Type B pancreatic cell (in vitro differentiated cells): ENCODE results near the gene ASTN1. TPM values are rescaled to one million over a fixed set of nuclear protein-coding genes. Genes with fewer than 3 reads are reported as not detected.
"Not testable (repeated sequence)": the region's sequence is repeated elsewhere in the genome, so short reads cannot be mapped to it uniquely, and the experiment has no call there.

Source experiments
- DNase-seq: peaks from one replicate; pipeline ENCODE4 v3.0.0; 2021; ENCODE audit warnings: mixed read lengths; ENCODE audit not compliant: unreplicated experiment; ENCODE audit errors: extremely low spot score
- H3K27ac Mint-ChIP-seq: 2 replicates; pipeline ENCODE4 v1.8.0; 2021; ENCODE audit warnings: mild to moderate bottlenecking, mixed read lengths
- H3K27me3 Mint-ChIP-seq: 2 replicates; pipeline ENCODE4 v1.8.0; 2021; ENCODE audit warnings: mixed read lengths
- H3K36me3 Mint-ChIP-seq: 2 replicates; pipeline ENCODE4 v1.8.0; 2021; ENCODE audit warnings: mixed read lengths
- H3K4me1 Mint-ChIP-seq: one replicate; pipeline ENCODE4 v1.8.0; 2021; ENCODE audit warnings: mixed read lengths; ENCODE audit not compliant: unreplicated experiment
- H3K4me3 Mint-ChIP-seq: 2 replicates; pipeline ENCODE4 v1.8.0; 2021; ENCODE audit warnings: mild to moderate bottlenecking, mixed read lengths
- H3K9me3 Mint-ChIP-seq: 2 replicates; pipeline ENCODE4 v1.8.0; 2021; ENCODE audit warnings: mixed read lengths
- CTCF ChIP-seq: fragments of 200-600 bp; sonication (generic); conservative IDR thresholded peaks from 2 replicates; pipeline ENCODE4 v1.5.0; 2021; ENCODE audit warnings: antibody characterized with exemption, mild to moderate bottlenecking
- total RNA-seq: library from RNA; stranded (reverse); gene quantifications from 2 replicates; pipeline ENCODE4 v1.2.1, GENCODE V29; 2021; ENCODE audit warnings: low replicate concordance

The ASTN1 gene
- total RNA-seq, 1 donor from 2014 or later = 24.9 TPM

GRCh38 chr1:177077006-177077405 lies 87.5 kb downstream of the ASTN1 start:
- Mint-ChIP-seq H3K4me3 (no peak overlapping the region), H3K9me3 (peaks cover 7% of the 10 kb centered on the region), H3K27me3 (peaks cover 8% of the 10 kb centered on the region), H3K36me3 (no peaks in the 10 kb centered on the region), H3K4me1 (peaks cover 29% of the 10 kb centered on the region), H3K27ac (no peak overlapping the region)
- TF ChIP-seq CTCF = no peak
- no peak for DNase-seq

GRCh38 chr1:177074811-177075210 lies 89.7 kb downstream of the ASTN1 start:
- H3K4me3 Mint-ChIP-seq, DNase-seq, H3K27ac Mint-ChIP-seq, H3K27me3 Mint-ChIP-seq, H3K36me3 Mint-ChIP-seq, H3K9me3 Mint-ChIP-seq: not testable (repeated sequence)
- peaks cover 46% of the 10 kb centered on the region for H3K4me1 Mint-ChIP-seq

- Mint-ChIP-seq H3K9me3 (no peaks in the 10 kb centered on the region), H3K4me3 (no peak overlapping the region), H3K4me1 (peaks cover 49% of the 10 kb centered on the region), H3K27ac (no peak overlapping the region), H3K27me3 (no peaks in the 10 kb centered on the region), H3K36me3 (no peaks in the 10 kb centered on the region)
- no peak for TF ChIP-seq CTCF
- DNase-seq = no peak
Measured at GRCh38 chr1:177069490-177069889, 95.0 kb downstream of the ASTN1 start.

- TF ChIP-seq CTCF = no peak
- Mint-ChIP-seq H3K4me1 (peaks cover 37% of the 10 kb centered on the region), H3K36me3 (no peaks in the 10 kb centered on the region), H3K4me3 (no peak overlapping the region), H3K27me3 (peaks cover 1% of the 10 kb centered on the region), H3K9me3 (no peaks in the 10 kb centered on the region), H3K27ac (no peak overlapping the region)
- no peak for DNase-seq
Measured at GRCh38 chr1:177067752-177068410, 96.6 kb downstream of the ASTN1 start.

- peaks cover 10% of the 10 kb centered on the region for H3K27me3 Mint-ChIP-seq
- no peak for DNase-seq
- no peak for TF ChIP-seq CTCF
- H3K4me1 Mint-ChIP-seq = peaks cover 17% of the 10 kb centered on the region
- no peak overlapping the region for H3K4me3 Mint-ChIP-seq
- peaks cover 5% of the 10 kb centered on the region for H3K36me3 Mint-ChIP-seq
- H3K27ac Mint-ChIP-seq = no peak overlapping the region
- no peaks in the 10 kb centered on the region for H3K9me3 Mint-ChIP-seq
Measured at GRCh38 chr1:177065430-177065829, 99.1 kb downstream of the ASTN1 start.

GRCh38 chr1:177063648-177064047 lies 100.9 kb downstream of the ASTN1 start:
- H3K27me3 Mint-ChIP-seq = peaks cover 10% of the 10 kb centered on the region
- no peak for DNase-seq
- H3K27ac Mint-ChIP-seq = no peak overlapping the region
- no peak for TF ChIP-seq CTCF
- no peaks in the 10 kb centered on the region for H3K9me3 Mint-ChIP-seq
- no peaks in the 10 kb centered on the region for H3K4me1 Mint-ChIP-seq
- peaks cover 17% of the 10 kb centered on the region for H3K36me3 Mint-ChIP-seq
- H3K4me3 Mint-ChIP-seq = no peak overlapping the region
